ENCODE data around the gene MIEF1. TPM values are rescaled to one million over a fixed set of nuclear protein-coding genes. Genes with fewer than 3 reads are reported as not detected.

The MIEF1 gene
- total RNA-seq, 1 donor = 19.7 TPM

GRCh38 chr22:39554151-39554550, 52.1 kb downstream of the MIEF1 start:
- DNase-seq (ENCODE audit: low read depth in 2 of 3, low spot score in 2 of 3) = no peak

GRCh38 chr22:39556970-39557841, 55.1 kb downstream of the MIEF1 start:
- no peak for DNase-seq (ENCODE audit: low read depth in 2 of 3, low spot score in 2 of 3)

GRCh38 chr22:39558254-39558727, 56.2 kb downstream of the MIEF1 start:
- no peak for DNase-seq (ENCODE audit: low read depth in 2 of 3, low spot score in 2 of 3)

GRCh38 chr22:39558950-39559349, 56.9 kb downstream of the MIEF1 start:
- no peak for DNase-seq (ENCODE audit: low read depth in 2 of 3, low spot score in 2 of 3)

- no peak for DNase-seq (ENCODE audit: low read depth in 2 of 3, low spot score in 2 of 3)
Observed at GRCh38 chr22:39559456-39560105, 57.5 kb downstream of the MIEF1 start.

GRCh38 chr22:39560127-39560526, 58.0 kb downstream of the MIEF1 start:
- DNase-seq (ENCODE audit: low read depth in 2 of 3, low spot score in 2 of 3) = no peak

GRCh38 chr22:39562839-39563489, 60.9 kb downstream of the MIEF1 start:
- DNase-seq (ENCODE audit: low read depth in 2 of 3, low spot score in 2 of 3) = no peak

- DNase-seq (ENCODE audit: low read depth in 2 of 3, low spot score in 2 of 3) = no peak
Observed at GRCh38 chr22:39563571-39564428, 61.7 kb downstream of the MIEF1 start.

GRCh38 chr22:39565414-39565944, 63.4 kb downstream of the MIEF1 start:
- no peak for DNase-seq (ENCODE audit: low read depth in 2 of 3, low spot score in 2 of 3)

GRCh38 chr22:39567135-39567946, 65.3 kb downstream of the MIEF1 start:
- no peak for DNase-seq (ENCODE audit: low read depth in 2 of 3, low spot score in 2 of 3)

Other genes with a start within 250 kb of the MIEF1 start
- gene RPL3, start 182.7 kb upstream of the MIEF1 start, total RNA-seq = 10,531 TPM
- gene SYNGR1, start 152.3 kb upstream of the MIEF1 start, total RNA-seq = 92.9 TPM
- gene TAB1, start 102.5 kb upstream of the MIEF1 start, total RNA-seq = 29.6 TPM
- 1.1 TPM for gene MGAT3, start 45.3 kb upstream of the MIEF1 start, total RNA-seq
- 167 TPM for gene ATF4, start 18.3 kb downstream of the MIEF1 start, total RNA-seq
- 40.1 TPM for gene RPS19BP1, start 30.5 kb downstream of the MIEF1 start, total RNA-seq
- gene CACNA1I, start 68.5 kb downstream of the MIEF1 start, total RNA-seq = under 0.01 TPM